Motor neuron (in vitro differentiated cells): ENCODE results near the gene PNMT. TPM values are rescaled to one million over a fixed set of nuclear protein-coding genes. Genes with fewer than 3 reads are reported as not detected.

Experiments
- ATAC-seq, 8 experiments: fragments of 200-7000 bp; cut with Tn5 transposase; replicated peaks in 6 of 8; 2 replicates each; pipeline ENCODE4 v1.8.0; 2021; ENCODE audit warnings: mild to moderate bottlenecking in 8 of 8, moderate library complexity in 8 of 8
- H3K27ac ChIP-seq, 2 donors: fragments of 250-450 bp; sonication (Bioruptor Pico); 2 replicates each; pipeline ENCODE4 v1.9.0; 2021; ENCODE audit warnings: antibody characterized with exemption in 2 of 2, mild to moderate bottlenecking in 2 of 2, moderate library complexity in 1 of 2
- H3K4me1 ChIP-seq, 2 donors: fragments of 250-450 bp; sonication (Bioruptor Pico); replicated peaks in 1 of 2; 2 replicates each; pipeline ENCODE4 v1.6.1; 2021; ENCODE audit warnings: antibody characterized with exemption in 2 of 2, mild to moderate bottlenecking in 2 of 2, moderate library complexity in 1 of 2
- H3K4me3 ChIP-seq, 5 donors: fragments of 250-450 bp; sonication (Bioruptor Pico); 2 replicates each; pipeline ENCODE4 v1.9.0; 2021; ENCODE audit warnings: antibody characterized with exemption in 5 of 5, mild to moderate bottlenecking in 5 of 5, moderate library complexity in 4 of 5
- WGBS, 10 experiments: fragments of 450-650 bp; shearing (Covaris generic); methylation state at CpG; one replicate each; pipeline ENCODE4 v1.0.0; 2022; 5-methylcytosine and 5-hydroxymethylcytosine counted together
- in situ Hi-C, 9 experiments: fragments of 400-800 bp; cut with MboI; loops; one replicate each; pipeline ENCODE4 v1.15.0; 2021; ENCODE audit warnings: low sequenced_read_pairs in 9 of 9, low pct_unique_long_range_greater_than_20kb in 2 of 9; ENCODE audit not compliant: unreplicated experiment in 9 of 9
- total RNA-seq, 8 experiments: library from RNA; unstranded; fragments of 300-600 nt; gene quantifications; 2 replicates each; pipeline versions ENCODE4 v1.2.3 to v1.2.4, GENCODE V29; 2022

Gene PNMT
- total RNA-seq, 8 experiments from 2014 or later: 0.27 to 1.1 (median 0.87) TPM; not detected in 2

- 40 to 80% (median 73%) methylated on average over 1 to 3 of the region's 8 CpGs; no CpG with 5 or more reads in 7 of the 10 experiments for WGBS, 10 experiments
- ATAC-seq: no peak
- in situ Hi-C loops: no loop called here
- Histone ChIP-seq H3K4me3 (no peak overlapping the region), H3K4me1 (peaks cover 8 to 35% of the 10 kb centered on the region in 2 donors), H3K27ac (no peak overlapping the region)
These were observed 6.3 kb upstream of the PNMT start for GRCh38 chr17:39661744-39662541.

DNA sequence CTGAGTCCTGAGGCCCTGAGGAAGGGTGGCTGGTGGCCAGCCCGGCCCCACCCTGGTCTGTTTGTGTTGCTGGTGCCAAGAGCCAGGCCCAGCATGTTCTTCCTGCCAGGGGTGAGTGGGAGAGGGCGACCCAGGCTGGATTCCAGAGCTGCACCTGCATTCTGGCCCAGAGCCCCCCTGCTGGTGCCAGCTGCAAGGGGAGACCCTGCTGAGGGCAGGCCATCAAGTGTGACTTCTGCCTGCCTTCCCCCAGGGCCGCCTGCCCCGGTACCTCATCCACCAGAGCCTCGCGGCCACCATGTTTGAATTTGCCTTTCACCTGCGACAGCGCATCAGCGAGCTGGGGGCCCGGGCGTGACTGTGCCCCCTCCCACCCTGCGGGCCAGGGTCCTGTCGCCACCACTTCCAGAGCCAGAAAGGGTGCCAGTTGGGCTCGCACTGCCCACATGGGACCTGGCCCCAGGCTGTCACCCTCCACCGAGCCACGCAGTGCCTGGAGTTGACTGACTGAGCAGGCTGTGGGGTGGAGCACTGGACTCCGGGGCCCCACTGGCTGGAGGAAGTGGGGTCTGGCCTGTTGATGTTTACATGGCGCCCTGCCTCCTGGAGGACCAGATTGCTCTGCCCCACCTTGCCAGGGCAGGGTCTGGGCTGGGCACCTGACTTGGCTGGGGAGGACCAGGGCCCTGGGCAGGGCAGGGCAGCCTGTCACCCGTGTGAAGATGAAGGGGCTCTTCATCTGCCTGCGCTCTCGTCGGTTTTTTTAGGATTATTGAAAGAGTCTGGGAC lies 5.5 kb upstream of the PNMT start:
- in situ Hi-C loops: no loop called here
- peak in 4 of 8 experiments; percentile 3 to 9 (median 8) for ATAC-seq
- H3K27ac ChIP-seq: peak overlapping the region in 1 of 2 donors; percentile 23
- H3K4me3 ChIP-seq: no peak overlapping the region
- WGBS, 10 experiments: 70 to 100% methylated on average over 1 to 2 of the region's 22 CpGs; no CpG with 5 or more reads in 8 of the 10 experiments
- H3K4me1 ChIP-seq: peaks cover 14 to 43% of the 10 kb centered on the region in 2 donors

- Histone ChIP-seq H3K4me1 (peaks cover 14 to 47% of the 10 kb centered on the region in 2 donors), H3K27ac (no peak overlapping the region)
These were observed 4.9 kb upstream of the PNMT start for GRCh38 chr17:39663340-39663687.

GRCh38 chr17:39663688-39664580 lies 4.3 kb upstream of the PNMT start:
- no peak overlapping the region for H3K27ac ChIP-seq
- ATAC-seq: peak in 3 of 8 experiments; percentile 52 to 59 (median 58)
- H3K4me1 ChIP-seq: peaks cover 16 to 52% of the 10 kb centered on the region in 2 donors
- 10 to 100% (median 43%) methylated on average over 1 to 6 of the region's 17 CpGs; no CpG with 5 or more reads in 3 of the 10 experiments for WGBS, 10 experiments
- no peak overlapping the region for H3K4me3 ChIP-seq
- in situ Hi-C loops: no loop called here

More at GRCh38 chr17:39663340-39663687, 4.9 kb upstream of the PNMT start:
- WGBS, 10 experiments: no CpG with 5 or more reads among the region's 4 CpGs
- in situ Hi-C loops: no loop called here
- no peak overlapping the region for H3K4me3 ChIP-seq
- peak in 4 of 8 experiments; percentile 2 to 8 (median 4) for ATAC-seq

GRCh38 chr17:39664581-39665561 lies 3.4 kb upstream of the PNMT start, which contains the start of gene TCAP:
Gene TCAP, plus strand, starts transcription at chr17:39665349. Its CDS starts 11 bp downstream, at chr17:39665360.
- ATAC-seq: peak in 4 of 8 experiments; percentile 2 to 9 (median 4)
- Histone ChIP-seq H3K27ac (no peak within 1 kb of the TSS), H3K4me1 (peaks cover 19 to 58% of the 10 kb centered on the region in 2 donors), H3K4me3 (no peak within 1 kb of the TSS)
- 55% methylated on average over 2 of the region's 15 CpGs; no CpG with 5 or more reads in 9 of the 10 experiments for WGBS, 10 experiments
- in situ Hi-C loops: no loop called here

GRCh38 chr17:39665642-39666224 lies 2.5 kb upstream of the PNMT start:
- WGBS, 10 experiments: 37 to 50% (median 40%) methylated on average over 1 to 6 of the region's 17 CpGs; no CpG with 5 or more reads in 7 of the 10 experiments
- H3K4me3 ChIP-seq: no peak overlapping the region
- no peak overlapping the region for H3K27ac ChIP-seq
- H3K4me1 ChIP-seq: peaks cover 20 to 58% of the 10 kb centered on the region in 2 donors
- peak in 7 of 8 experiments; percentile 2 to 42 (median 20) for ATAC-seq
- in situ Hi-C loops: no loop called here

DNA sequence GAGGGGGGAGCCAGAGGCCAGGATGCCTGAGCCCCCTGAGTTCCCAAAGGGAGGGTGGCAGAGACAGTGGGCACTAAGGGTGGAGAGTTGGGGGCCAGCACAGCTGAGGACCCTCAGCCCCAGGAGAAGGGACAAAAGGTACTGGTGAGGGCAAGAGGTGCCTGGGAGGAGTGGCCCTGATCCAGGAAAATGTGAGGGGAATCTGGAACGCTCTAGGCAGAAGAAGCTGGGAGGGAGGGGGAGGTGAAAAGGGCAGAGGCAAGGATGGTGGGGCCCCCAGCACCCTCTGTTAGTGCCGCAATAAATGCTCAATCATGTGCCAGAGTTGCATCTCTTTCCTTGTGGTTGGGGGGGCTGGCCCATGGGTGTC lies 2.0 kb upstream of the PNMT start:
- Histone ChIP-seq H3K27ac (no peak overlapping the region), H3K4me1 (peaks cover 20 to 58% of the 10 kb centered on the region in 2 donors), H3K4me3 (no peak overlapping the region)
- 13% methylated on average over 1 of the region's 2 CpGs; no CpG with 5 or more reads in 9 of the 10 experiments for WGBS, 10 experiments
- no peak for ATAC-seq
- in situ Hi-C loops: no loop called here

DNA sequence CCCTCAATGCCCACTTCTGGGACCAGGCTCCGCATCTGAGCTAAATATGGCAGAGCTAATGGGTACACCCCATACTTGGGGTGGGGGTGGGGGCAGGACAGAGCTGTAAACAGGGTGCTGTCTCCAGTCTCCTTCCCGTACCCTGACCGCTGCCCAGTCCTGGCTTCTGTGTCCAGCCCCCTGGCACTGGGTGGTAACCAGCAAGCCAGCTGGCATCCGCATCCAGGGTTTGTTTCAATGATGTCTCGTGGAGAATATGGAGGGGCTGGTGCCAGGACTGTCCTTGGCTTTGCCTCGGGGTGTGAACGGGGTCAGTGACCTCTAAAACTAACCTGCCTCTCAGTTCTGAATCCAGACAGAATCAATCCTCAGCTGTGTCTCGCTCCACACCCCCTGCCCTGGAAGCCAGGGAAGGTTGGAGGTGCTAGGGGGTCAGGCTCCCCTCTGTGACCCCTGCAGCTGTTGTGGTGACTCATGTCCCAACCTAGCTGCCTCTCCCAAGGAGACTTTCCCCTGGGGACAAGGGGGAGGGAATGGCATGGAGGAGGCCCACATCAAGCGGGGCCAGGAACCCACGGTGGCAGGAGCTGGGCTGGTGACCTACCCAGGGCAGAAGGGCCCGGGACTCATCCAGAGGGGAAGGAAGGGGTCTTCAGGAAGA lies 1.5 kb upstream of the PNMT start:
- H3K27ac ChIP-seq: no peak overlapping the region
- in situ Hi-C loops: no loop called here
- peaks cover 20 to 58% of the 10 kb centered on the region in 2 donors for H3K4me1 ChIP-seq
- WGBS, 10 experiments: 40 to 87% (median 61%) methylated on average over 1 to 3 of the region's 11 CpGs; no CpG with 5 or more reads in 6 of the 10 experiments
- ATAC-seq: no peak
- H3K4me3 ChIP-seq: no peak overlapping the region

GRCh38 chr17:39667262-39667944 lies 850 bp upstream of the PNMT start:
- H3K4me3 ChIP-seq: peak overlapping the region in 1 of 5 donors; percentile 36
- 6 to 90% methylated on average over 2 to 3 of the region's 49 CpGs; no CpG with 5 or more reads in 8 of the 10 experiments for whole genome bisulfite sequencing, 10 experiments
- H3K27ac ChIP-seq: peak overlapping the region in 1 of 2 donors; percentile 1
- peaks cover 20 to 58% of the 10 kb centered on the region in 2 donors for H3K4me1 ChIP-seq
- in situ Hi-C loops: no loop called here
- ATAC-seq: peak; percentile 2 to 61 (median 49)

- H3K27ac ChIP-seq: no peak overlapping the region
- WGBS, 10 experiments: 80 to 97% (median 85%) methylated on average over 1 to 7 of the region's 23 CpGs; no CpG with 5 or more reads in 4 of the 10 experiments
- in situ Hi-C loops: no loop called here
- H3K4me1 ChIP-seq: peaks cover 14 to 43% of the 10 kb centered on the region in 2 donors
- H3K4me3 ChIP-seq: no peak overlapping the region
- ATAC-seq: no peak
These were observed 1.9 kb downstream of the PNMT start for GRCh38 chr17:39669897-39670735.
